Stimulated activated CD4-positive, alpha-beta T cell treated with anti-CD3 and anti-CD28 coated beads, Interleukin-2, amount 100 ng/mL, for 4 hours (primary cell): Measurements from ENCODE around the gene FKBP5.
"Not testable (repeated sequence)": the region's sequence is repeated elsewhere in the genome, so short reads cannot be mapped to it uniquely, and the experiment has no call there.

ENCODE experiments used
- DNase-seq: peaks from one replicate; pipeline ENCODE4 v3.0.0-alpha.2; 2020; ENCODE audit warnings: low read depth

The FKBP5 gene

GRCh38 chr6:35690006-35690405, 1.3 kb upstream of the FKBP5 start:
- not testable (repeated sequence) for DNase-seq

- DNase-seq = peak; percentile 32
Observed at GRCh38 chr6:35687658-35688604, 784 bp downstream of the FKBP5 start.

DNA sequence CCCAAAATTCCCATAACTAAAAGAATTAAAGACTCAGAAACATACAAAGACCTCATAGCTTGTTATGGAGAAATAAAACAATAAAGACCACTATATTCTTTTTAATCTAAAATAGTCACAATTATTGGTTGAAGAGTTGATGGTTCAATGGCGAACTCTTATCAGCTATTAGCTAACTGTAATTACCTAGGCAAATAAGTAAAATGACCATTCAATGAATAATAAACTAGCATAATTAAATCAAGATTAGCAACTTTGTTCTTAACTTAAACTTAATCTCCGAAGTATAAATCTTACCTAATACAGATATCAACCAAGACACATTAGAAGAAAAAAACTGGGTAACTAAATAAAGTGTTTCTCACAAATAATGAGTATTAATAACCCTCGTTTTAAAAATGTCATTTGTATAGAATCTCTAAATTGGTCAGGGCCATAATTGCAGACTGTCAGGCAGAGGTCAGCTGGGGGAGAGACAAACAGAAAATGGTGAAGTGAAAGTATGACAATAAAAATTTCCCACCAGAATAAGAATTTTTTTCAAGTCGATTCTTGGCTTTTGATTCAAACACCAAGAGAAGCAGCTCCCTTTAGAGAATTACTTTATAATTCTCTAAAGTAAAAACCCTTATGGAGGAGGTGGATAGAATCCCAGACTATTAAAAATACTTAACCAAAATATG, 1.7 kb downstream of the FKBP5 start:
- DNase-seq = no peak

GRCh38 chr6:35686436-35686835, 2.3 kb downstream of the FKBP5 start:
- no peak for DNase-seq

GRCh38 chr6:35683267-35683666, 5.4 kb downstream of the FKBP5 start:
- no peak for DNase-seq

DNA sequence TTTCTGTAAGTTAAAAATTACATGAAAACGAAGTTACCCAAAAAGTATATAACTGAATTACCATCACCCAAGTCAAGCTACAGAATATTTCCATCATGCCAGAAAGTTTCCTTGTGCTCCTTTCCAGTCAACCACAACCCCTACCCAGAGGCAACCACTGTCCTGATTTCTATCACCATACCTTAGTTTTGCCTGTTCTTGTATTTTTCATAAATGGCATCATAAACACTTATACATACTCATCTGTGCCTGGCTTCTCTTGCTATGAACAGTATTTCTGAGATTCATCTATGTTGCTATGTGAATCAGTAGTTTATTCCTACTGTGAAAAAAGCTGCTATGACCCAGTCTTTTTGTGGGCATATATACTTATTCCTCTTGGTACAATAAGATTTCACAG, 7.4 kb downstream of the FKBP5 start:
- no peak for DNase-seq

GRCh38 chr6:35679399-35679798, 9.3 kb downstream of the FKBP5 start:
- no peak for DNase-seq

GRCh38 chr6:35678814-35679213, 9.9 kb downstream of the FKBP5 start:
- no peak for DNase-seq

GRCh38 chr6:35678021-35678654, 10.6 kb downstream of the FKBP5 start:
- DNase-seq = no peak

DNA sequence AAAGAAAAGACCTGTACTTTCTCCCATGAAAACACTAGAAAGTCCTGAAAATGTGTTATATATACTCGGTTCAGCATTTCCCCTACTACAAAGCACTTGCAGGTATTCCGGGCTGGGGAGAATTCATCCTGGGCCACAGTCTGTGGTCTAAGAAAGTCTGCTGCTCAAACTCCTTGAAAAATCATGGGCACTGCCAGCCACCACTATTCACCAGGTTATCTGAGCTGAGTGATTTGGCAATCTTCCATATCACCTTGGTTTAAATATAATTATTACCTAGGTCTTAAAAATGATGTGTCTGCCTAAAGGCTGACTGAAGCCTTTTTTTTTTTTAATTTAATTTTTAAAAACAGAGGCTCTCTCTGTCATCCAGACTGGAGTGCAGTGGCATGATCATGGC, 11.3 kb downstream of the FKBP5 start:
- no peak for DNase-seq

DNA sequence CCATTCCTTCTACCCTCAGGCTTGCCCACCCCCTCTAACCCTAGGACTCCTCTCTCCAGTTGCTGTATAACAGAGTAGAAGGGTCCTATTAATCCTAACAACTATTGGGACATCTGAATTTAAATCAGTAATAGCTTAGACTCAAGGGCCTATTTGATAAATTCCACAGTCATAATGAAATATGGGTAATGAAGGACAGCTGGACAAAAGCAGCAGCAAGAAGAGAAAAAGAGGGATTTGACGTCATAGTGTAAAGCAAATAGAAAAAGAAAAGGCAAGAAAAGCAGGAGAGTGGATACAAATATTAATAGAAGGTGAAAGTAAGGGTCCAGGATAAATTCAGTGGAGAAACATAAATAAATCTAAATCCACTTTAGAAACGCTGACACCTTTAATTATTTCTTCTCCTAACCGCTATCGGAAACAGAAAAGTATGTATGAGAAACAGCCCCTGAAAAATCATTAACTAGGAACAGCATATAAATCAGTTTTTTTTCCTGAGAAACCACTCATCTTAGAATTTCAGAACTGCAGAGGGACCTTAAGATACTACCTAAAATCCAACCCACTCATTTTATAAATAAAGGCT, 12.8 kb downstream of the FKBP5 start:
- DNase-seq = no peak

GRCh38 chr6:35674594-35674993, 14.1 kb downstream of the FKBP5 start:
- DNase-seq = no peak

DNA sequence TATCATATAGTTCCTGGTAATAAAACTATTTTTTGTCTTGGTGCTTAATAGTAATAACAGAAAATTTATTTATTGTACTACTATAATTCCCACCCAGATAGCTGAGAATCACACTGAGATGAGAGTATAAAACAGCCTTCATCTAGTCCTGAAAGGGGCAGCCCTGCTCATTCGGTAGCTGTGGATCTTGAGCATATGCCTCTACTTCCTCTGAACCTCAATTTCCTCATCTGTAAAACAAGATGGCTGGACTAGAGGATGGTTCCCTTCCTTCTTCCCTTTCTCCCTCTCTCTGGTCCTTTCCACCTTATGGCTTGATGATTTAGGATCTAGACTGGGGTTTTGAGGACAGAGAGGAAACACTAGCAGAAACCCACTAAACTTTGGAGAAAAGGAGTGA, 15.0 kb downstream of the FKBP5 start:
- DNase-seq = no peak

- not testable (repeated sequence) for DNase-seq
Observed at GRCh38 chr6:35673284-35673666, 15.4 kb downstream of the FKBP5 start.

DNA sequence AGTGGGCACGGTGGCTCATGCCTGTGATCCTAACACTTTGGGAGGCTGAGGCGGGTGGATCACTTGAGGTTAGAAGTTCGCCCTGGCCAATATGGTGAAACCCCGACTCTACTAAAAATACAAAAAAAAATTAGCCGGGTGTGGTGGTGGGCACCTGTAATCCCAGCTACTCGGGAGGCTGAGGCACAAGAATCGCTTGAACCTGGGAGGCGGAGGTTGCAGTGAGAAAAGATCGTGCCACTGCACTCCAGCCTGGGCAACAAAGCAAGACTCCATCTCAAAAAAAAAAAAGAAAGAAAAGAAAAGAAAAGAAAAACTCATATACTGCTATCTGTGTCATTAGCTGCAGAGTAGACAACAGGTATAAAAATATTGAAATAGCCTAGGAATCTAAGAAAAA, 18.3 kb downstream of the FKBP5 start:
- not testable (repeated sequence) for DNase-seq

- DNase-seq = no peak
Observed at GRCh38 chr6:35669451-35670045, 19.2 kb downstream of the FKBP5 start.

DNA sequence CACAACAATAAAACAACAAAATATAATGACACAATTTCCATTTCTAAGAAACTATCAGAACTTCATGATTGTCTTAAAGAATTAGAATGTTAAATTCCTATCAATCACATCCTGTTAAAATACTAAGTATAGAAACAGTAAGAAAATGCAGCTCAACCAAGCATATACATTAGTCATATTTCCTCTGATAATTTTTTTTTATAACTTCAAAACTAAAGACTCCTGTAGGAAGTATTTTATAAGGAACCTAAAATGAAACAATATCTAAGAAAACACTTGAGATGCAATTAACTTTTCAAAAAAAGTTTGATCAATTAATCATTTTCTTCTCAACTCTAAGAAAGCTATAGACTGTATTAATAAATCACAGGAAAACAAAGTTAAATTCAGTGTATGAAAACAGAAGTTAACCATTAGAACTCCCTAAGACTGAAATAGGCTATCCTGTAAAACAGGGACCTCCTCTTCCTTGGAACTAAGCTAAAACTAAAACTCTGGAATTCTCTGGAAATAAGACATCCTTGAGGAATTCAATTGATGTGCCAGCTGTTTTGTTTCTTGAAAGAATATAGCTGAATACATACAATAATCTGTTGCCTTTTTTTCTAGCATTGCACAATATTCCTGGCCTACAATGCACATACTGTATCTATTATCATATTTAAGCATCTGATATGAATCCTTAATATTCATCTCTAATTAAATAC, 19.8 kb downstream of the FKBP5 start:
- no peak for DNase-seq

- no peak for DNase-seq
Observed at GRCh38 chr6:35668096-35668495, 20.6 kb downstream of the FKBP5 start.

GRCh38 chr6:35665573-35665972, 23.1 kb downstream of the FKBP5 start:
- DNase-seq = no peak

DNA sequence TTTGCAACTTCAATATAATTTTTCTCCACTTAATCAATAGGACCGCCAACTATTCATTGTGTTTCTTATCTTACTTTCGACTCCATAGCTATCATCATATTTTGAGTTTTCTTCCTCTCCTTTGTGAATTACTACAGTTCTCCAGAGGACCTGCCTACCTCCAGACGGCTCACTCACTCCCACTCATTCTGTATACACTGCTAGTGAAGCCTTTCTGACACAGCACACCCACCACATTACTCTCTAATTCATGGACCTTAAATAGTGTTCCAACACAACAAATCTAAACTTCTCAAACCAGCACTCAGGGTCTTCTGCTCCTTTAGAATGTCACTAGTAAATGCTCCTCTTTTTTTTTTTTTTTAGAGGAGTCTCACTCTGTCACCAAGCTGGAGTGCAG, 23.8 kb downstream of the FKBP5 start:
- no peak for DNase-seq

- DNase-seq = no peak
Observed at GRCh38 chr6:35663447-35664235, 25.1 kb downstream of the FKBP5 start.
